Measurements from ENCODE around the gene TCEA2. TPM values are rescaled to one million over a fixed set of nuclear protein-coding genes. Genes with fewer than 3 reads are reported as not detected.

TCEA2 gene
- total and polyA plus RNA-seq, 2 of the 13 experiments (the other 11 are each of a cell fraction or from before 2014, with no cell fraction given) = 28.1 to 33.7 TPM

- TF ChIP-seq ZZZ3 (CRISPR knock-in tag; IDR thresholded peaks at IDR 0.05; ENCODE audit: borderline replicate concordance) (no peak), PHF21A (CRISPR knock-in tag; IDR thresholded peaks at IDR 0.05) (peak; percentile 65; the same call in 1 of the 2 replicates), TBL1XR1 (IDR thresholded peaks at IDR 0.05; ENCODE audit: borderline replicate concordance, low read length, partially characterized antibody) (peak; percentile 36), ATF5 (CRISPR knock-in tag; IDR thresholded peaks at IDR 0.05; ENCODE audit: low read depth) (0 out of 2 replicates have a peak, but pooled peaks have one; percentile 87), CEBPZ (IDR thresholded peaks at IDR 0.05; ENCODE audit: low read length) (no peak), WIZ (CRISPR knock-in tag; IDR thresholded peaks at IDR 0.05) (no peak; the same call in 1 of the 2 replicates), NFYB (CRISPR knock-in tag; IDR thresholded peaks at IDR 0.05) (peak; percentile 6; the same call in 1 of the 2 replicates), CAMTA2 (CRISPR knock-in tag; IDR thresholded peaks at IDR 0.05; ENCODE audit: borderline replicate concordance) (no peak), SALL2 (CRISPR knock-in tag; IDR thresholded peaks at IDR 0.05) (peak; percentile 99), ZNF10 (CRISPR knock-in tag; IDR thresholded peaks at IDR 0.05; ENCODE audit: borderline replicate concordance, low read depth) (no peak), BHLHE40 (IDR thresholded peaks at IDR 0.05; ENCODE audit: low read length) (peak; percentile 79), ZNF556 (CRISPR knock-in tag; IDR thresholded peaks at IDR 0.05; ENCODE audit: borderline replicate concordance) (peak; percentile 72; the same call in 1 of the 2 replicates), ZNF207 (IDR thresholded peaks at IDR 0.05; ENCODE audit: borderline replicate concordance) (no peak), NR2F6 (IDR thresholded peaks at IDR 0.05) (peak; percentile 56; the same call in 1 of the 2 replicates), NR2F6 (CRISPR knock-in tag; IDR thresholded peaks at IDR 0.05) (peak; percentile 84), ZNF660 (CRISPR knock-in tag; IDR thresholded peaks at IDR 0.05; ENCODE audit: borderline replicate concordance, low read depth) (no peak)
- TF ChIP-seq, protein P1, sequence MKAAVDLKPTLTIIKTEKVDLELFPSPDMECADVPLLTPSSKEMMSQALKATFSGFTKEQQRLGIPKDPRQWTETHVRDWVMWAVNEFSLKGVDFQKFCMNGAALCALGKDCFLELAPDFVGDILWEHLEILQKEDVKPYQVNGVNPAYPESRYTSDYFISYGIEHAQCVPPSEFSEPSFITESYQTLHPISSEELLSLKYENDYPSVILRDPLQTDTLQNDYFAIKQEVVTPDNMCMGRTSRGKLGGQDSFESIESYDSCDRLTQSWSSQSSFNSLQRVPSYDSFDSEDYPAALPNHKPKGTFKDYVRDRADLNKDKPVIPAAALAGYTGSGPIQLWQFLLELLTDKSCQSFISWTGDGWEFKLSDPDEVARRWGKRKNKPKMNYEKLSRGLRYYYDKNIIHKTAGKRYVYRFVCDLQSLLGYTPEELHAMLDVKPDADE (CRISPR knock-in tag; IDR thresholded peaks at IDR 0.05) = no peak; the same call in 1 of the 2 replicates
- TF ChIP-seq, protein P2, sequence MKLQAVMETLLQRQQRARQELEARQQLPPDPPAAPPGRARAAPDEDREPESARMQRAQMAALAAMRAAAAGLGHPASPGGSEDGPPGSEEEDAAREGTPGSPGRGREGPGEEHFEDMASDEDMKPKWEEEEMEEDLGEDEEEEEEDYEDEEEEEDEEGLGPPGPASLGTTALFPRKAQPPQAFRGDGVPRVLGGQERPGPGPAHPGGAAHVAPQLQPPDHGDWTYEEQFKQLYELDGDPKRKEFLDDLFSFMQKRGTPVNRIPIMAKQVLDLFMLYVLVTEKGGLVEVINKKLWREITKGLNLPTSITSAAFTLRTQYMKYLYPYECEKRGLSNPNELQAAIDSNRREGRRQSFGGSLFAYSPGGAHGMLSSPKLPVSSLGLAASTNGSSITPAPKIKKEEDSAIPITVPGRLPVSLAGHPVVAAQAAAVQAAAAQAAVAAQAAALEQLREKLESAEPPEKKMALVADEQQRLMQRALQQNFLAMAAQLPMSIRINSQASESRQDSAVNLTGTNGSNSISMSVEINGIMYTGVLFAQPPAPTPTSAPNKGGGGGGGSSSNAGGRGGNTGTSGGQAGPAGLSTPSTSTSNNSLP (IDR thresholded peaks at IDR 0.05; ENCODE audit: low read depth, low read length) = no peak
- TF ChIP-seq, protein P3, sequence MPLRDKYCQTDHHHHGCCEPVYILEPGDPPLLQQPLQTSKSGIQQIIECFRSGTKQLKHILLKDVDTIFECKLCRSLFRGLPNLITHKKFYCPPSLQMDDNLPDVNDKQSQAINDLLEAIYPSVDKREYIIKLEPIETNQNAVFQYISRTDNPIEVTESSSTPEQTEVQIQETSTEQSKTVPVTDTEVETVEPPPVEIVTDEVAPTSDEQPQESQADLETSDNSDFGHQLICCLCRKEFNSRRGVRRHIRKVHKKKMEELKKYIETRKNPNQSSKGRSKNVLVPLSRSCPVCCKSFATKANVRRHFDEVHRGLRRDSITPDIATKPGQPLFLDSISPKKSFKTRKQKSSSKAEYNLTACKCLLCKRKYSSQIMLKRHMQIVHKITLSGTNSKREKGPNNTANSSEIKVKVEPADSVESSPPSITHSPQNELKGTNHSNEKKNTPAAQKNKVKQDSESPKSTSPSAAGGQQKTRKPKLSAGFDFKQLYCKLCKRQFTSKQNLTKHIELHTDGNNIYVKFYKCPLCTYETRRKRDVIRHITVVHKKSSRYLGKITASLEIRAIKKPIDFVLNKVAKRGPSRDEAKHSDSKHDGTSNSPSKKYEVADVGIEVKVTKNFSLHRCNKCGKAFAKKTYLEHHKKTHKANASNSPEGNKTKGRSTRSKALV (CRISPR knock-in tag; IDR thresholded peaks at IDR 0.05) = no peak; the same call in 1 of the 2 replicates
Measured at GRCh38 chr20:64057628-64058498, 5.1 kb upstream of the TCEA2 start (continued).
